T-helper 1 cell treated with Interleukin-12 subunit alpha and Interleukin-12 subunit beta and Interleukin-4 antibody, amounts not matched to agents 30 ng/mL and 1 ng/mL, for 36 hours (primary cell): ENCODE data around the gene CLSTN2. TPM values are rescaled to one million over a fixed set of nuclear protein-coding genes. Genes with fewer than 3 reads are reported as not detected.

Source experiments
- intact Hi-C: fragments of 100-400 bp; cut with micrococcal nuclease; formaldehyde crosslinking; loops from one replicate; pipeline ENCODE4 v1.15.1; 2024
- total RNA-seq: library from RNA; stranded (reverse); gene quantifications from 2 replicates; pipeline ENCODE4 v1.2.3, GENCODE V29; 2022

CLSTN2 gene
- total RNA-seq, 1 donor from 2014 or later: 0.05 TPM

GRCh38 chr3:140536926-140537726 lies 602.1 kb downstream of the CLSTN2 start:
- intact Hi-C loops: no loop called here

- intact Hi-C loops: no loop called here
These were observed 602.7 kb downstream of the CLSTN2 start for GRCh38 chr3:140537727-140538082.

GRCh38 chr3:140540262-140540661 lies 605.3 kb downstream of the CLSTN2 start:
- intact Hi-C loops: no loop called here

GRCh38 chr3:140541975-140542653 lies 607.1 kb downstream of the CLSTN2 start:
- intact Hi-C loops: no loop called here

GRCh38 chr3:140545197-140545596 lies 610.2 kb downstream of the CLSTN2 start:
- intact Hi-C loops: no loop called here

- intact Hi-C loops: no loop called here
These were observed 610.8 kb downstream of the CLSTN2 start for GRCh38 chr3:140545756-140546155.

GRCh38 chr3:140546649-140547048 lies 611.7 kb downstream of the CLSTN2 start:
- intact Hi-C loops: no loop called here

- intact Hi-C loops: loop anchor here (2.0 kb wide), 1 partner anchor 310 kb away; no protein-coding TSS in a partner anchor
These were observed 617.4 kb downstream of the CLSTN2 start for GRCh38 chr3:140552403-140552802.

- intact Hi-C loops: loop anchor here (2.0 kb wide), 1 partner anchor 310 kb away; no protein-coding TSS in a partner anchor
These were observed 617.9 kb downstream of the CLSTN2 start for GRCh38 chr3:140552898-140553297.

- intact Hi-C loops: loop anchor here (2.0 kb wide), 1 partner anchor 309 kb away; no protein-coding TSS in a partner anchor
These were observed 618.6 kb downstream of the CLSTN2 start for GRCh38 chr3:140553591-140553990.

- intact Hi-C loops: no loop called here
These were observed 620.7 kb downstream of the CLSTN2 start for GRCh38 chr3:140555666-140556065.

GRCh38 chr3:140557476-140557875 lies 622.5 kb downstream of the CLSTN2 start:
- intact Hi-C loops: no loop called here

GRCh38 chr3:140559546-140559945 lies 624.6 kb downstream of the CLSTN2 start:
- intact Hi-C loops: no loop called here

- intact Hi-C loops: no loop called here
These were observed 628.3 kb downstream of the CLSTN2 start for GRCh38 chr3:140563206-140563760.

- intact Hi-C loops: no loop called here
These were observed 633.1 kb downstream of the CLSTN2 start for GRCh38 chr3:140568131-140568530.

GRCh38 chr3:140568842-140569520 lies 634.0 kb downstream of the CLSTN2 start:
- intact Hi-C loops: no loop called here

- intact Hi-C loops: no loop called here
These were observed 635.6 kb downstream of the CLSTN2 start for GRCh38 chr3:140570602-140571001.

- intact Hi-C loops: no loop called here
These were observed 636.9 kb downstream of the CLSTN2 start for GRCh38 chr3:140571836-140572235.

GRCh38 chr3:140572334-140572733 lies 637.3 kb downstream of the CLSTN2 start:
- intact Hi-C loops: no loop called here

- intact Hi-C loops: no loop called here
These were observed 638.0 kb downstream of the CLSTN2 start for GRCh38 chr3:140573011-140573410.

- intact Hi-C loops: no loop called here
These were observed 639.4 kb downstream of the CLSTN2 start for GRCh38 chr3:140574375-140574774.

GRCh38 chr3:140576449-140576848 lies 641.5 kb downstream of the CLSTN2 start:
- intact Hi-C loops: no loop called here
